ENCODE data around the gene ZNF423.

The ZNF423 gene

DNA sequence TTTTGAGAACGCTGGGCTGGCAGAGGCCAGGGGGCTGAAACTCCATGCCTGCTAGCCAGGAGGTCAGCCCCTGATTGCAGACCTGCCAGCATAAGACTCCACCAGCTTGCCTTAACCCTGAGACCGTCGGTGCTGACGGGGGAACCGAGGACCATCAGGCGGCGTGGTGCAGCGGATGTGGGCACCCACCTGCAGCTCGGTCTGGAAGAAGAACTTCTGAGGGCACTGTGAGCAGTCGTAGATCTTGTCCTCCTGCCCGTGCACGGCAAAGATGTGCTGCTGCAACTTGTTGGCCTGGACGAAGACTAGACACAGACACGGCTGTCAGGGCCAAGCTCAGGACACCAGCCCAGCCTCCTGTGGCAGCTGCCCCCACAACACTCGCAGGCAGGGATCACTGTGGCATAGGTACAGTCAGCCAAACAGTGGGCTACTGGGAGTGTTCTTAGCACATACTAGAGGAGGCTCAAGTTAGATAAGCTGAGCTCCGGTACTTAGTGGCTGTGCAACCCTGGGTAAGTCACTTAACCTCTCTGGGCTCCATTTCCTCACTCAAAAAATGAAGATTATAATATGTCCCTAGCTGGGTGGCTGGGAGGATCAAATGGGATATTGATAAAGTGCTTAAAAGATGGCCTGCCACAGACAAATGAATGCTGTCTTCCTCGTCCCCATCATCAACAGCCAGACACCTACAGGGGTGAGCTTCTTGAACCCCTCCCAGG is 332.3 kb downstream of the ZNF423 start:
- TF ChIP-seq, protein P1, sequence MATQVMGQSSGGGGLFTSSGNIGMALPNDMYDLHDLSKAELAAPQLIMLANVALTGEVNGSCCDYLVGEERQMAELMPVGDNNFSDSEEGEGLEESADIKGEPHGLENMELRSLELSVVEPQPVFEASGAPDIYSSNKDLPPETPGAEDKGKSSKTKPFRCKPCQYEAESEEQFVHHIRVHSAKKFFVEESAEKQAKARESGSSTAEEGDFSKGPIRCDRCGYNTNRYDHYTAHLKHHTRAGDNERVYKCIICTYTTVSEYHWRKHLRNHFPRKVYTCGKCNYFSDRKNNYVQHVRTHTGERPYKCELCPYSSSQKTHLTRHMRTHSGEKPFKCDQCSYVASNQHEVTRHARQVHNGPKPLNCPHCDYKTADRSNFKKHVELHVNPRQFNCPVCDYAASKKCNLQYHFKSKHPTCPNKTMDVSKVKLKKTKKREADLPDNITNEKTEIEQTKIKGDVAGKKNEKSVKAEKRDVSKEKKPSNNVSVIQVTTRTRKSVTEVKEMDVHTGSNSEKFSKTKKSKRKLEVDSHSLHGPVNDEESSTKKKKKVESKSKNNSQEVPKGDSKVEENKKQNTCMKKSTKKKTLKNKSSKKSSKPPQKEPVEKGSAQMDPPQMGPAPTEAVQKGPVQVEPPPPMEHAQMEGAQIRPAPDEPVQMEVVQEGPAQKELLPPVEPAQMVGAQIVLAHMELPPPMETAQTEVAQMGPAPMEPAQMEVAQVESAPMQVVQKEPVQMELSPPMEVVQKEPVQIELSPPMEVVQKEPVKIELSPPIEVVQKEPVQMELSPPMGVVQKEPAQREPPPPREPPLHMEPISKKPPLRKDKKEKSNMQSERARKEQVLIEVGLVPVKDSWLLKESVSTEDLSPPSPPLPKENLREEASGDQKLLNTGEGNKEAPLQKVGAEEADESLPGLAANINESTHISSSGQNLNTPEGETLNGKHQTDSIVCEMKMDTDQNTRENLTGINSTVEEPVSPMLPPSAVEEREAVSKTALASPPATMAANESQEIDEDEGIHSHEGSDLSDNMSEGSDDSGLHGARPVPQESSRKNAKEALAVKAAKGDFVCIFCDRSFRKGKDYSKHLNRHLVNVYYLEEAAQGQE (IDR thresholded peaks at IDR 0.05; ENCODE audit: insufficient read depth in 1 of 2, low read depth in 2 of 2, low read length in 2 of 2) = no peak
- TF ChIP-seq POLR2AphosphoS5 (IDR thresholded peaks at IDR 0.05; ENCODE audit: low read depth, low read length) (no peak), TAF1 (IDR thresholded peaks at IDR 0.05; ENCODE audit: borderline replicate concordance, insufficient read depth, low read length) (no peak), FOXP2 (optimal IDR thresholded peaks at IDR 0.05; ENCODE audit: borderline replicate concordance, extremely low read depth, extremely low read length, insufficient read depth) (no peak), SIN3A (IDR thresholded peaks at IDR 0.05; ENCODE audit: borderline replicate concordance, insufficient read depth, low read length) (no peak)

DNA sequence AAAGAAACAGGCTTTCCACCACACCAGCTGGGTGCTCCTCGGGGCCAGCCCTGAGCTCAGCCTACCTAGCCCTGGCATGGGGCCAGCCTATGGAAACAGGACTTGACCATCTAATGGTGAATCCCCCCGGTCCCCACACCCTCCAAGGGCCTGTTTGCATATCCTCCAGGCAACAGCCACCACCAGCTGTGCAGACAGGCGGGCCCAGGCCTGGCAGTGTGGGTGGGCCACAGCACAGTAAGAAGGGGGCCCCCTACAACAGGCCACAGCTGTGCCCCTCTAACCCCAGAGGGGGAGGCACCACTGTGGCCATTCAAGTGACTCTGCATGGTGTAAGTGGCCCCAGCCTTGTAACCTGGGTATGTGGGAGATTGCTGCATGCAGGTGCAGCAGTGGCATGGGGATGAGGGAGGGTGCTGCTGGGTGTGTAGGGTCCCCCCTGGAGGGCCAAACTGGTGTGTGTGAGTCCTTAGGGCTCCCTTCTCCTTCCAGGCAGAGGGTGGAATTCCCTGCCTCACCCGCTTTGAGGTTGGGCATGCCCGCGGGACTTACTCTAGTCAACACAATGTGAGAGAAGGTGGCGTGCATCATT is 334.1 kb downstream of the ZNF423 start:
- TF ChIP-seq POLR2AphosphoS5 (IDR thresholded peaks at IDR 0.05; ENCODE audit: low read depth, low read length) (no peak), TAF1 (IDR thresholded peaks at IDR 0.05; ENCODE audit: borderline replicate concordance, insufficient read depth, low read length) (no peak), SIN3A (IDR thresholded peaks at IDR 0.05; ENCODE audit: borderline replicate concordance, insufficient read depth, low read length) (no peak), FOXP2 (optimal IDR thresholded peaks at IDR 0.05; ENCODE audit: borderline replicate concordance, extremely low read depth, extremely low read length, insufficient read depth) (no peak)
- TF ChIP-seq, protein P1 (IDR thresholded peaks at IDR 0.05; ENCODE audit: insufficient read depth in 1 of 2, low read depth in 2 of 2, low read length in 2 of 2) = no peak

- TF ChIP-seq TAF1 (IDR thresholded peaks at IDR 0.05; ENCODE audit: borderline replicate concordance, insufficient read depth, low read length) (no peak), FOXP2 (optimal IDR thresholded peaks at IDR 0.05; ENCODE audit: borderline replicate concordance, extremely low read depth, extremely low read length, insufficient read depth) (no peak), SIN3A (IDR thresholded peaks at IDR 0.05; ENCODE audit: borderline replicate concordance, insufficient read depth, low read length) (no peak), POLR2AphosphoS5 (IDR thresholded peaks at IDR 0.05; ENCODE audit: low read depth, low read length) (no peak)
- TF ChIP-seq, protein P1 (IDR thresholded peaks at IDR 0.05; ENCODE audit: insufficient read depth in 1 of 2, low read depth in 2 of 2, low read length in 2 of 2) = no peak
Observed at GRCh38 chr16:49520492-49521038, 335.3 kb downstream of the ZNF423 start.

DNA sequence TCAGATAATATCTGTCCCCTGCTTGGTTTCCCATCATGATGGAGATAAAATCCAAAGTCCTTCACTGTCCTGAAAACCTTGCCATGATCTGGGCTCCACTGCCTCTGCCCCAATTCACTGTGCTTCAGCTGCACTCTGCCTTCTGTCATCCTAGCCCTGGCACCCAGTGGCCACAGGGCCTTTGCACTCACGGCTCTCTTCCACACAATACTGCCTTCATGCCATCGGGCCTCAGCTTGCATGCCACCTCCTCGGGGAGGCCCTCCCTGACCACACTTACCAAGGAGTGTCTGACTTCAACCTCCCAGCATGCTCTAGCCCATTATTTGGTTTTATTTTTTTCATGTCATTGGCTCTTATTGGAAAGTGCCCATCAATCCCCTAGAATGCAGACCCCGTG is 336.2 kb downstream of the ZNF423 start:
- no peak for TF ChIP-seq TAF1 (IDR thresholded peaks at IDR 0.05; ENCODE audit: borderline replicate concordance, insufficient read depth, low read length)
- TF ChIP-seq POLR2AphosphoS5 (IDR thresholded peaks at IDR 0.05; ENCODE audit: low read depth, low read length) = no peak
- TF ChIP-seq FOXP2 (optimal IDR thresholded peaks at IDR 0.05; ENCODE audit: borderline replicate concordance, extremely low read depth, extremely low read length, insufficient read depth) = no peak
- no peak for TF ChIP-seq SIN3A (IDR thresholded peaks at IDR 0.05; ENCODE audit: borderline replicate concordance, insufficient read depth, low read length)
- TF ChIP-seq, protein P1 (IDR thresholded peaks at IDR 0.05; ENCODE audit: insufficient read depth in 1 of 2, low read depth in 2 of 2, low read length in 2 of 2) = no peak

Measured in PFSK-1 (cell line).